GM06990 (cell line): ENCODE results near the gene SEC14L5.
A peak's percentile ranks its signal among the peaks of the same experiment; 100 is the strongest.
"Not testable (repeated sequence)": the region's sequence is repeated elsewhere in the genome, so short reads cannot be mapped to it uniquely, and the experiment has no call there.

Experiments
- DNase-seq: peaks from one replicate; pipeline ENCODE4 v3.0.0-alpha.2; 2011; ENCODE audit not compliant: insufficient read length; ENCODE audit errors: extremely low read depth
- H3K27me3 ChIP-seq: replicated peaks from 2 replicates; pipeline ENCODE4 v1.6.0; 2011; ENCODE audit warnings: low read length; ENCODE audit not compliant: control insufficient read depth, insufficient read depth
- H3K36me3 ChIP-seq: 2 replicates; pipeline ENCODE4 v1.5.1; 2011; ENCODE audit warnings: low read length; ENCODE audit not compliant: control insufficient read depth, insufficient read depth
- H3K4me3 ChIP-seq: replicated peaks from 2 replicates; pipeline ENCODE4 v1.5.1; 2011; ENCODE audit warnings: low read depth, mild to moderate bottlenecking, control low read depth, low read length
- TF ChIP-seq, protein P1 (sequence below): IDR thresholded peaks from 2 replicates; pipeline ENCODE4 v1.5.1; 2011; ENCODE audit warnings: low read length, control low read depth, mild to moderate bottlenecking, inconsistent platforms; ENCODE audit not compliant: insufficient read depth, poor library complexity, severe bottlenecking

SEC14L5 gene

DNA sequence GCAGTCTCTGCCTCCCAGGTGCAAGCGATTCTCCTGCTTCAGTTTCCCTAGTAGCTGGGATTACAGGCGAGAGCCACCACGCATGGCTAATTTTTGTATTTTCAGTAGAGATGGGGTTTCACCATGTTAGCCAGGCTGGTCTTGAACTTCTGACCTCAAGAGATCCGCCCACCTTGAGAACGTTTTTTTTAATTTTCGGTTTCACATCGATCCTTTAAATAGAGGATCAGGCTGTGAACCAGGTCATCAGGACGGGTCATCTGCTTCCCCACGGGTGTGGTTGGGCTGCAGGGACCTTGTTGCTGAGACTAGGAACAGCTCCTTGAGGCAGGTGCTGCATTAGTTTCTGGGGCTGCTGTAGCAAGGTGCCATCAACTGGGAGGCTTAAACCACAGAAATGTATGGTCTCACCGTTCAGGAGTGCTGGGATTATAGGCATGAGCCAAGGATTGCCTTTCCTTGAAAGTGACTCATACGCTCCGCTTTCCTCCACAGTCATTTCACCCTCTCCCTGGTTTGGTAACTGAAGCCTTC lies 83.5 kb downstream of the SEC14L5 start:
- no peaks in the 10 kb centered on the region for H3K27me3 ChIP-seq
- TF ChIP-seq, protein P1, sequence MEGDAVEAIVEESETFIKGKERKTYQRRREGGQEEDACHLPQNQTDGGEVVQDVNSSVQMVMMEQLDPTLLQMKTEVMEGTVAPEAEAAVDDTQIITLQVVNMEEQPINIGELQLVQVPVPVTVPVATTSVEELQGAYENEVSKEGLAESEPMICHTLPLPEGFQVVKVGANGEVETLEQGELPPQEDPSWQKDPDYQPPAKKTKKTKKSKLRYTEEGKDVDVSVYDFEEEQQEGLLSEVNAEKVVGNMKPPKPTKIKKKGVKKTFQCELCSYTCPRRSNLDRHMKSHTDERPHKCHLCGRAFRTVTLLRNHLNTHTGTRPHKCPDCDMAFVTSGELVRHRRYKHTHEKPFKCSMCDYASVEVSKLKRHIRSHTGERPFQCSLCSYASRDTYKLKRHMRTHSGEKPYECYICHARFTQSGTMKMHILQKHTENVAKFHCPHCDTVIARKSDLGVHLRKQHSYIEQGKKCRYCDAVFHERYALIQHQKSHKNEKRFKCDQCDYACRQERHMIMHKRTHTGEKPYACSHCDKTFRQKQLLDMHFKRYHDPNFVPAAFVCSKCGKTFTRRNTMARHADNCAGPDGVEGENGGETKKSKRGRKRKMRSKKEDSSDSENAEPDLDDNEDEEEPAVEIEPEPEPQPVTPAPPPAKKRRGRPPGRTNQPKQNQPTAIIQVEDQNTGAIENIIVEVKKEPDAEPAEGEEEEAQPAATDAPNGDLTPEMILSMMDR = no peak
- peak; percentile 52 for DNase-seq
- no peaks in the 10 kb centered on the region for H3K36me3 ChIP-seq
- no peak overlapping the region; the same call in 1 of the 2 replicates for H3K4me3 ChIP-seq

DNA sequence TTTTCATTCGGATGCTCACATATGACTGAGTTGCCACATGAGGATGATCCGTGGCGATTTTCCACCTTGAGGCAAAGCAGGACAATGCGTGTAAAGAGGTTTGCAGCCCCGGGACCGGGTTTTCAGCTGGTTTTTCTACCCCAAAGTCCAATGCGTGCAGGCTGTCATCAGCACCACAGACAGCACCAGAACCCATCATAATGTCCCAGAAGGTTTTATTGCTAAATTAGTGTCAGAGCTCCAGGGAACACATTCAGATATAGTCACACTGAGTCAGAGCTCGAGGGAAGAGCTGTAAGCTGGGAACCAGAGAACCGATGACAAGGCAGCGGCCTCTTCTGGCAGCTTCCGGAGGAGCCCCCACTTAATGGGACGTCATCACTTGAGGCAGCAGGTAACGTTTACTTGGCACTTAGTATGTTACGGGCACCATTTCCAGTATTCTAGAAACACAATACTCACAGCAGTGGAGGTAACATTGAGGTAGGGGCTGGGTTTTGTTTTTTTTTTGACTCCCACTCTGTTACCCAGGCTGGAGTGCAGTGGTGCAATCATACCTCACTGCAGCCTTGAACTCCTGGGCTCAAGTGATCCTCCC lies 84.5 kb downstream of the SEC14L5 start:
- TF ChIP-seq, protein P1 = no peak
- H3K4me3 ChIP-seq = no peak overlapping the region
- H3K27me3 ChIP-seq = no peaks in the 10 kb centered on the region
- DNase-seq = no peak
- H3K36me3 ChIP-seq = no peaks in the 10 kb centered on the region

DNA sequence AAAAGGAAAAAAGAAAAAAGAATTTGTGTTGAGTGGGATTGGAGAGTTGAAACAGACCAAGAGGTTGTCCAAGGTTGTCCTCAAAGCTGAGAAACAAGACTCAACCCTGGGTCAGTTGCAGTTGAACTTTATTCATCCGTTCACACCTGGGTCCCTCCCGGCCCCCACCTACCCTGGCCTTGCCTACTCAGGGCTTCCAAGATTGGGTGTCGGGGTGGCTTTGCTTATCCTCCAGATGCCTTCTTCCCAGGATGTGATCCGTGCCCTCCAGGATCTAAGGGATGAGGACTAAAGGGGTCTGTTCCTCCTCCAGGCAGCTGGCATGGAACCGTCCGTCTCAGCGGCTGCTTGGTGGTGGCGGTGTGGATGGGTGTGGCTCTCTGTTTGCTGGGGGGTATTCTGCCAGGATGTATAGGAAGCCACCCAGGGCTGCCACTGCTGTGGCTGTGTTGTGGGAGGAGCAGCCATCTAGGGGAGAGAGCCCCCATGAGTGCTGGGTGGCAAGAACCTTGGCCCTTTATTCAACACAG lies 85.9 kb downstream of the SEC14L5 start:
- Histone ChIP-seq H3K27me3 (no peaks in the 10 kb centered on the region), H3K4me3 (no peak overlapping the region), H3K36me3 (no peaks in the 10 kb centered on the region)
- TF ChIP-seq, protein P1 = no peak
- no peak for DNase-seq

DNA sequence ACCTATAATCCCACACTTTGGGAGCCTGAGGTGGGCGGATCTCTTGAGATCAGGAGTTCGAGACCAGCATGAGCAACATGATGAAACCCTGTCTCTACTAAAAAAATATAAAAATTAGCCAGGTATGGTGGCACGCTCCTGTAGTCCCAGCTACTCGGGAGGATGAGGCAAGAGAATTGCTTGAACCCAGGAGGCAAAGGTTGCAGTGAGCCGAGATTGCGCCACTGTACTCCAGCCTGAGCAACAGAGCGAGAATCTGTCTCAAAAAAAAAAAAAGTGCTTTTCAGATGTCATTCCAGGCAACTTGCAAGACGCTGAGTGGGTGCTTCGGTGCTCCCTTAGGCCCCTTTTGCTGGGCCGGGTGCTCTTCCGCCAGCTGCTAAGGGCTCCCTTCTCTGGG lies 86.5 kb downstream of the SEC14L5 start:
- not testable (repeated sequence) for H3K36me3 ChIP-seq, H3K4me3 ChIP-seq, DNase-seq, H3K27me3 ChIP-seq

DNA sequence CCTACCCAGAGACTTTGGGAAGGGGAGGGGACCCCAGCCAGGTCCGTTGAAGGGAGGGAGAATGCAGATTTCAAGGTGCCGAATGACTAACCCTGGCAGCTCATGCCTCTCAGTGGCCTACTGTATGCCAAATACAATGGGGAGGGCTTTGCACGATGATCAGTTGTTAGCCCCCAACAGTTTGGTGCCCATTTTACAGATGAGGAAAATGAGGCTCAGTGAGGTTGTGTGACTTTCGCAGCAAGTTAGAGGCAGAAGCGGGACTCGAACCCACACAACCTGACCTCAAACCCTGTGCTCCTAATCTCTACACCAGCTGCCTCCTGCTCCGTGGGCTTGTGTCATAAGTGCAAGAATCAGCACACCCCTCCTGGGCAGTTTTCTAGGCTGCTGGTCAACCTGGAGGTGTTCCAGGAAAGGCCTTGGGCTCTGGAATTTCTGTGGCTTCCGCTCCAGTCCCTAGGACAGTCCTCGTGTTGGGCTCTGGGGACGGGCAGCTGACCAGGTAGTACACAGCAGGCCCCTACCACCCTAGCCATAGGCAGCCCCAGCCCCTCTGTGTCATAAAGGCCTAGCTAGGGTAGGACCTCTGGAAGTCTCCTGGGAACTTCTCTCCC lies 87.5 kb downstream of the SEC14L5 start:
- H3K36me3 ChIP-seq = no peaks in the 10 kb centered on the region
- no peak for DNase-seq

DNA sequence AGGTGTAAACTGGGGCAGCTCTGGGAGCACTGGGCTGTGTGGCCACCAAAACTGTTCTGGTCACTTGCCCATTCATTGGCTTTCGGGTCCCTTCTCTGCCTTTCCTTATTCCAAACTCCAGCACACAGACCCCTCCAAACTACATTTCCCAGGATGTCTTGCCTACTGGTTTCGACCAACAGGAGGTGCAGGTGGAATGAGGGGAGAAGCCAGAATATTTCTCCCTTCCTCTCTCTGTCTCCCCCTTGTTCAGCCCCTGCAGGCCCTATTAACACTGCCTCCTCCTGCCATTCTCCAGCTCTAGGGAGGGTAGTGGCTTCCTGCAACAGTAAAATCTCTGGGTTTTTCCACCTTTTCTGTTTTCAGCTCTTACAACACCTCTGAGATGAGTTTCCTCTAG lies 88.8 kb downstream of the SEC14L5 start:
- Histone ChIP-seq H3K4me3 (no peak overlapping the region), H3K27me3 (no peaks in the 10 kb centered on the region), H3K36me3 (no peaks in the 10 kb centered on the region)
- TF ChIP-seq, protein P1 = no peak
- no peak for DNase-seq

More for the DNA sequence above, 87.5 kb downstream of the SEC14L5 start:
- Histone ChIP-seq H3K27me3 (no peaks in the 10 kb centered on the region), H3K4me3 (no peak overlapping the region)
- TF ChIP-seq, protein P1 = no peak
